ENCODE measurements around the gene PLXNA4. TPM values are rescaled to one million over a fixed set of nuclear protein-coding genes. Genes with fewer than 3 reads are reported as not detected.

The PLXNA4 gene
- total and polyA plus RNA-seq, 9 of the 15 experiments (the other 6 are each of a cell fraction or from before 2014, with no cell fraction given): under 0.01 to 0.09 TPM; not detected in 7

- H2AFZ ChIP-seq (ENCODE audit: low read depth, low read length): no peak overlapping the region
- ATAC-seq (no peak), DNase-seq (ENCODE audit: extremely low read depth in 1 of 4, low spot score in 3 of 4) (no peak), FAIRE-seq (no peak)
- H3K36me3 ChIP-seq (ENCODE audit: control insufficient read depth, insufficient read depth, low read length): no peaks in the 10 kb centered on the region
- intact Hi-C loops (cut with micrococcal nuclease) (no loop called here), in situ Hi-C loops (cut with MboI) (no loop called here)
- no peaks in the 10 kb centered on the region for H3K9me3 ChIP-seq (replicated peaks; ENCODE audit: control insufficient read depth, insufficient read depth, low read depth, low read length)
- H4K20me1 ChIP-seq (replicated peaks; ENCODE audit: control insufficient read depth, insufficient read depth, low read length): peaks cover 9% of the 10 kb centered on the region; the same call in 1 of the 2 replicates
- no peaks in the 10 kb centered on the region for H3K79me2 ChIP-seq (ENCODE audit: control insufficient read depth, insufficient read depth, low read length)
- no TSS peak for BruUV-seq (replicated peaks)
- no peak overlapping the region for H3K27ac ChIP-seq (ENCODE audit: extremely low read depth, low read depth, low read length)
- no peak overlapping the region for H3K4me3 ChIP-seq
- H3K9ac ChIP-seq (ENCODE audit: insufficient read depth in 1 of 2, low read depth in 2 of 2, low read length in 2 of 2): no peak overlapping the region
- ChIA-PET CTCF (ENCODE audit: low intra/inter-chr PET ratio) (no interaction called here), POLR2A (interaction anchor here (0.6 kb wide), 1 partner anchor 9 kb away, joined by 4 read pairs; no protein-coding TSS in a partner anchor)
- H3K4me2 ChIP-seq (ENCODE audit: insufficient read depth, low read length): no peak overlapping the region
- no peak for TF ChIP-seq ZNF143 (CRISPR knock-in tag; IDR thresholded peaks at IDR 0.05)
- no peak for TF ChIP-seq U2AF2 (optimal IDR thresholded peaks at IDR 0.05; ENCODE audit: low read depth, low read length)
- TF ChIP-seq SIRT6 (IDR thresholded peaks at IDR 0.05; ENCODE audit: low read depth, low read length): no peak
- no peak for TF ChIP-seq REST (IDR thresholded peaks at IDR 0.05; ENCODE audit: borderline replicate concordance)
- no peak for TF ChIP-seq REST (CRISPR knock-in tag; IDR thresholded peaks at IDR 0.05; ENCODE audit: low read depth)
- TF ChIP-seq VEZF1 (CRISPR knock-in tag; IDR thresholded peaks at IDR 0.05): no peak
- no peak for TF ChIP-seq ZNF282 (CRISPR knock-in tag; IDR thresholded peaks at IDR 0.05)
- no peak for TF ChIP-seq HDAC2 (IDR thresholded peaks at IDR 0.05)
- no peak for TF ChIP-seq RBBP5 (IDR thresholded peaks at IDR 0.05; ENCODE audit: borderline replicate concordance, insufficient read depth, low read length, poor library complexity, severe bottlenecking)
- TF ChIP-seq MAFG (tag; conservative IDR thresholded peaks at IDR 0.05): no peak
- WGBS (ENCODE audit: insufficient coverage, low coverage, missing lambda C conversion rate): 0% methylated on average over 5 of the region's 5 CpGs
- H3K27me3 ChIP-seq (ENCODE audit: control insufficient read depth in 2 of 2, insufficient read depth in 2 of 2, low read length in 2 of 2): peaks cover 21 to 46% of the 10 kb centered on the region in 2 experiments; a peak in 4 of 5 replicates
- no peaks in the 10 kb centered on the region for H3K9me1 ChIP-seq (ENCODE audit: control insufficient read depth, insufficient read depth, low read length)
- H3K4me1 ChIP-seq (replicated peaks in 1 of 2; ENCODE audit: control insufficient read depth in 2 of 2, insufficient read depth in 2 of 2, low read length in 2 of 2): no peaks in the 10 kb centered on the region; a peak in 1 of 5 replicates
Measured at GRCh38 chr7:132437730-132438129, 138.5 kb downstream of the PLXNA4 start.
